ENCODE results near the gene CNTNAP2.

Gene CNTNAP2

GRCh38 chr7:147182874-147183273, 1066.3 kb downstream of the CNTNAP2 start:
- no peaks in the 10 kb centered on the region for H3K27me3 ChIP-seq (ENCODE audit: control insufficient read depth, insufficient read depth, low read length, poor library complexity, severe bottlenecking)
- no peaks in the 10 kb centered on the region for H3K4me1 ChIP-seq (ENCODE audit: control insufficient read depth, insufficient read depth, low read length)
- H3K9me3 ChIP-seq (ENCODE audit: control insufficient read depth, low read length): no peaks in the 10 kb centered on the region
- no peak overlapping the region for H3K27ac ChIP-seq (ENCODE audit: insufficient read depth, low read depth, low read length, poor library complexity, severe bottlenecking)
- H3K36me3 ChIP-seq (ENCODE audit: control insufficient read depth, insufficient read depth, low read length): no peaks in the 10 kb centered on the region
- H3K4me3 ChIP-seq (ENCODE audit: insufficient read depth, low read depth, low read length): no peak overlapping the region

- H3K9me3 ChIP-seq (ENCODE audit: control insufficient read depth, low read length): no peaks in the 10 kb centered on the region
- H3K27ac ChIP-seq (ENCODE audit: insufficient read depth, low read depth, low read length, poor library complexity, severe bottlenecking): no peak overlapping the region
- no peaks in the 10 kb centered on the region for H3K4me1 ChIP-seq (ENCODE audit: control insufficient read depth, insufficient read depth, low read length)
- no peaks in the 10 kb centered on the region for H3K36me3 ChIP-seq (ENCODE audit: control insufficient read depth, insufficient read depth, low read length)
- H3K27me3 ChIP-seq (ENCODE audit: control insufficient read depth, insufficient read depth, low read length, poor library complexity, severe bottlenecking): no peaks in the 10 kb centered on the region
- WGBS, 2 experiments: 93 to 100% methylated on average over 2 of the region's 2 CpGs
- no peak overlapping the region for H3K4me3 ChIP-seq (ENCODE audit: insufficient read depth, low read depth, low read length)
These were observed 1066.7 kb downstream of the CNTNAP2 start for GRCh38 chr7:147183276-147183675.

- Histone ChIP-seq H3K36me3 (ENCODE audit: control insufficient read depth, insufficient read depth, low read length) (no peaks in the 10 kb centered on the region), H3K9me3 (ENCODE audit: control insufficient read depth, low read length) (no peaks in the 10 kb centered on the region), H3K27me3 (ENCODE audit: control insufficient read depth, insufficient read depth, low read length, poor library complexity, severe bottlenecking) (no peaks in the 10 kb centered on the region), H3K4me3 (ENCODE audit: insufficient read depth, low read depth, low read length) (no peak overlapping the region), H3K4me1 (ENCODE audit: control insufficient read depth, insufficient read depth, low read length) (no peaks in the 10 kb centered on the region), H3K27ac (ENCODE audit: insufficient read depth, low read depth, low read length, poor library complexity, severe bottlenecking) (no peak overlapping the region)
- 94 to 96% methylated on average over 1 of the region's 1 CpG for WGBS, 2 experiments
These were observed 1071.9 kb downstream of the CNTNAP2 start for GRCh38 chr7:147188467-147188866.

- H3K4me1 ChIP-seq (ENCODE audit: control insufficient read depth, insufficient read depth, low read length): no peaks in the 10 kb centered on the region
- H3K4me3 ChIP-seq (ENCODE audit: insufficient read depth, low read depth, low read length): no peak overlapping the region
- no peaks in the 10 kb centered on the region for H3K27me3 ChIP-seq (ENCODE audit: control insufficient read depth, insufficient read depth, low read length, poor library complexity, severe bottlenecking)
- no peaks in the 10 kb centered on the region for H3K36me3 ChIP-seq (ENCODE audit: control insufficient read depth, insufficient read depth, low read length)
- H3K9me3 ChIP-seq (ENCODE audit: control insufficient read depth, low read length): no peaks in the 10 kb centered on the region
- H3K27ac ChIP-seq (ENCODE audit: insufficient read depth, low read depth, low read length, poor library complexity, severe bottlenecking): no peak overlapping the region
These were observed 1076.9 kb downstream of the CNTNAP2 start for GRCh38 chr7:147193476-147193875.

- Histone ChIP-seq H3K9me3 (ENCODE audit: control insufficient read depth, low read length) (no peaks in the 10 kb centered on the region), H3K4me1 (ENCODE audit: control insufficient read depth, insufficient read depth, low read length) (no peaks in the 10 kb centered on the region), H3K36me3 (ENCODE audit: control insufficient read depth, insufficient read depth, low read length) (no peaks in the 10 kb centered on the region), H3K27me3 (ENCODE audit: control insufficient read depth, insufficient read depth, low read length, poor library complexity, severe bottlenecking) (no peaks in the 10 kb centered on the region), H3K27ac (ENCODE audit: insufficient read depth, low read depth, low read length, poor library complexity, severe bottlenecking) (no peak overlapping the region), H3K4me3 (ENCODE audit: insufficient read depth, low read depth, low read length) (no peak overlapping the region)
- 97 to 99% methylated on average over 5 of the region's 5 CpGs for WGBS, 2 experiments
These were observed 1079.9 kb downstream of the CNTNAP2 start for GRCh38 chr7:147196481-147196880.

- H3K4me3 ChIP-seq (ENCODE audit: insufficient read depth, low read depth, low read length): no peak overlapping the region
- H3K9me3 ChIP-seq (ENCODE audit: control insufficient read depth, low read length): no peaks in the 10 kb centered on the region
- no peaks in the 10 kb centered on the region for H3K27me3 ChIP-seq (ENCODE audit: control insufficient read depth, insufficient read depth, low read length, poor library complexity, severe bottlenecking)
- H3K36me3 ChIP-seq (ENCODE audit: control insufficient read depth, insufficient read depth, low read length): no peaks in the 10 kb centered on the region
- WGBS, 2 experiments: 97 to 98% methylated on average over 6 to 7 of the region's 7 CpGs
- no peaks in the 10 kb centered on the region for H3K4me1 ChIP-seq (ENCODE audit: control insufficient read depth, insufficient read depth, low read length)
- no peak overlapping the region for H3K27ac ChIP-seq (ENCODE audit: insufficient read depth, low read depth, low read length, poor library complexity, severe bottlenecking)
These were observed 1080.4 kb downstream of the CNTNAP2 start for GRCh38 chr7:147197006-147197405.

- Histone ChIP-seq H3K36me3 (ENCODE audit: control insufficient read depth, insufficient read depth, low read length) (no peaks in the 10 kb centered on the region), H3K27me3 (ENCODE audit: control insufficient read depth, insufficient read depth, low read length, poor library complexity, severe bottlenecking) (no peaks in the 10 kb centered on the region), H3K4me1 (ENCODE audit: control insufficient read depth, insufficient read depth, low read length) (no peaks in the 10 kb centered on the region), H3K27ac (ENCODE audit: insufficient read depth, low read depth, low read length, poor library complexity, severe bottlenecking) (no peak overlapping the region), H3K4me3 (ENCODE audit: insufficient read depth, low read depth, low read length) (no peak overlapping the region), H3K9me3 (ENCODE audit: control insufficient read depth, low read length) (no peaks in the 10 kb centered on the region)
- 90 to 93% methylated on average over 1 of the region's 1 CpG for WGBS, 2 experiments
These were observed 1083.3 kb downstream of the CNTNAP2 start for GRCh38 chr7:147199868-147200267.

GRCh38 chr7:147207988-147208387, 1091.4 kb downstream of the CNTNAP2 start:
- Histone ChIP-seq H3K27ac (ENCODE audit: insufficient read depth, low read depth, low read length, poor library complexity, severe bottlenecking) (no peak overlapping the region), H3K4me1 (ENCODE audit: control insufficient read depth, insufficient read depth, low read length) (no peaks in the 10 kb centered on the region), H3K36me3 (ENCODE audit: control insufficient read depth, insufficient read depth, low read length) (no peaks in the 10 kb centered on the region), H3K4me3 (ENCODE audit: insufficient read depth, low read depth, low read length) (no peak overlapping the region), H3K27me3 (ENCODE audit: control insufficient read depth, insufficient read depth, low read length, poor library complexity, severe bottlenecking) (no peaks in the 10 kb centered on the region), H3K9me3 (ENCODE audit: control insufficient read depth, low read length) (no peaks in the 10 kb centered on the region)
- WGBS, 2 experiments: 100% methylated on average over 1 of the region's 1 CpG; no CpG with 5 or more reads in 1 of the 2 experiments

GRCh38 chr7:147231275-147231674, 1114.7 kb downstream of the CNTNAP2 start:
- Histone ChIP-seq H3K4me3 (ENCODE audit: insufficient read depth, low read depth, low read length) (no peak overlapping the region), H3K4me1 (ENCODE audit: control insufficient read depth, insufficient read depth, low read length) (no peaks in the 10 kb centered on the region), H3K9me3 (ENCODE audit: control insufficient read depth, low read length) (no peaks in the 10 kb centered on the region), H3K27ac (ENCODE audit: insufficient read depth, low read depth, low read length, poor library complexity, severe bottlenecking) (no peak overlapping the region), H3K27me3 (ENCODE audit: control insufficient read depth, insufficient read depth, low read length, poor library complexity, severe bottlenecking) (no peaks in the 10 kb centered on the region), H3K36me3 (ENCODE audit: control insufficient read depth, insufficient read depth, low read length) (no peaks in the 10 kb centered on the region)
- WGBS, 2 experiments: 92 to 97% methylated on average over 2 of the region's 2 CpGs

GRCh38 chr7:147235645-147236382, 1119.2 kb downstream of the CNTNAP2 start:
- no peaks in the 10 kb centered on the region for H3K4me1 ChIP-seq (ENCODE audit: control insufficient read depth, insufficient read depth, low read length)
- no peaks in the 10 kb centered on the region for H3K36me3 ChIP-seq (ENCODE audit: control insufficient read depth, insufficient read depth, low read length)
- H3K27ac ChIP-seq (ENCODE audit: insufficient read depth, low read depth, low read length, poor library complexity, severe bottlenecking): no peak overlapping the region
- H3K4me3 ChIP-seq (ENCODE audit: insufficient read depth, low read depth, low read length): no peak overlapping the region
- no peaks in the 10 kb centered on the region for H3K27me3 ChIP-seq (ENCODE audit: control insufficient read depth, insufficient read depth, low read length, poor library complexity, severe bottlenecking)
- WGBS, 2 experiments: 93 to 94% methylated on average over 4 to 5 of the region's 5 CpGs
- H3K9me3 ChIP-seq (ENCODE audit: control insufficient read depth, low read length): no peaks in the 10 kb centered on the region

GRCh38 chr7:147240468-147240867, 1123.9 kb downstream of the CNTNAP2 start:
- Histone ChIP-seq H3K4me3 (ENCODE audit: insufficient read depth, low read depth, low read length) (no peak overlapping the region), H3K27me3 (ENCODE audit: control insufficient read depth, insufficient read depth, low read length, poor library complexity, severe bottlenecking) (no peaks in the 10 kb centered on the region), H3K4me1 (ENCODE audit: control insufficient read depth, insufficient read depth, low read length) (no peaks in the 10 kb centered on the region), H3K9me3 (ENCODE audit: control insufficient read depth, low read length) (no peaks in the 10 kb centered on the region), H3K27ac (ENCODE audit: insufficient read depth, low read depth, low read length, poor library complexity, severe bottlenecking) (no peak overlapping the region), H3K36me3 (ENCODE audit: control insufficient read depth, insufficient read depth, low read length) (no peaks in the 10 kb centered on the region)
- 81 to 83% methylated on average over 4 of the region's 5 CpGs for WGBS, 2 experiments

All from ectodermal cell (in vitro differentiated cells).